DLD1 (cell line): Measurements from ENCODE around the gene CCDC184.
"Not testable (repeated sequence)": the region's sequence is repeated elsewhere in the genome, so short reads cannot be mapped to it uniquely, and the experiment has no call there.

Source experiments
- in situ Hi-C: cut with HindIII; loops from 2 replicates; pipeline ENCODE4 v1.10.0; 2017; ENCODE audit warnings: low sequenced_read_pairs

CCDC184 gene

GRCh38 chr12:48201516-48201915 is 18.1 kb downstream of the CCDC184 start:
- in situ Hi-C loops = no loop called here

GRCh38 chr12:48202766-48203165 is 19.3 kb downstream of the CCDC184 start:
- in situ Hi-C loops = no loop called here

- in situ Hi-C loops = no loop called here
These were observed 19.7 kb downstream of the CCDC184 start, which contains the start of gene OR10AD1 for GRCh38 chr12:48203192-48203591. TSS of gene OR10AD1 (minus strand) at chr12:48203292. CDS start at chr12:48203292, 0 bp downstream.

- in situ Hi-C loops = not testable (repeated sequence)
These were observed 26.1 kb downstream of the CCDC184 start for GRCh38 chr12:48209495-48209894.

GRCh38 chr12:48216785-48217184 is 33.3 kb downstream of the CCDC184 start:
- in situ Hi-C loops = no loop called here

- in situ Hi-C loops = no loop called here
These were observed 36.2 kb downstream of the CCDC184 start for GRCh38 chr12:48219631-48220030.

- in situ Hi-C loops = no loop called here
These were observed 37.3 kb downstream of the CCDC184 start for GRCh38 chr12:48220701-48221100.

- in situ Hi-C loops = no loop called here
These were observed 38.2 kb downstream of the CCDC184 start for GRCh38 chr12:48221645-48222044.

- in situ Hi-C loops = not testable (repeated sequence)
These were observed 41.1 kb downstream of the CCDC184 start for GRCh38 chr12:48224533-48224932.

GRCh38 chr12:48231169-48231958 is 47.9 kb downstream of the CCDC184 start:
- in situ Hi-C loops = not testable (repeated sequence)
